Tibial nerve (tissue), 4 donors: Measurements from ENCODE around the gene CYP2A7.

Source experiments
- EP300 ChIP-seq, 2 donors: sonication (generic); formaldehyde crosslinking; IDR thresholded peaks; one replicate each; pipeline ENCODE4 v1.6.1; 2017; ENCODE audit warnings: antibody characterized with exemption in 2 of 2, mild to moderate bottlenecking in 1 of 2
- POLR2A ChIP-seq, 2 donors: fragments of 450-650 bp; IDR thresholded peaks; one replicate each; pipeline ENCODE4 v1.6.1; 2017; ENCODE audit warnings: antibody characterized with exemption in 2 of 2, mild to moderate bottlenecking in 2 of 2, moderate library complexity in 2 of 2
- TF ChIP-seq, protein P1 (sequence below), 5 experiments: fragments of 200-600 bp in 3 of 5; fragments of 450-650 bp in 2 of 5; sonication (generic) in 3 of 5; IDR thresholded peaks; one replicate each; pipeline ENCODE4 v1.5.1; 2016 to 2019; ENCODE audit warnings: antibody characterized with exemption in 5 of 5, mild to moderate bottlenecking in 3 of 5, moderate library complexity in 2 of 5

DNA sequence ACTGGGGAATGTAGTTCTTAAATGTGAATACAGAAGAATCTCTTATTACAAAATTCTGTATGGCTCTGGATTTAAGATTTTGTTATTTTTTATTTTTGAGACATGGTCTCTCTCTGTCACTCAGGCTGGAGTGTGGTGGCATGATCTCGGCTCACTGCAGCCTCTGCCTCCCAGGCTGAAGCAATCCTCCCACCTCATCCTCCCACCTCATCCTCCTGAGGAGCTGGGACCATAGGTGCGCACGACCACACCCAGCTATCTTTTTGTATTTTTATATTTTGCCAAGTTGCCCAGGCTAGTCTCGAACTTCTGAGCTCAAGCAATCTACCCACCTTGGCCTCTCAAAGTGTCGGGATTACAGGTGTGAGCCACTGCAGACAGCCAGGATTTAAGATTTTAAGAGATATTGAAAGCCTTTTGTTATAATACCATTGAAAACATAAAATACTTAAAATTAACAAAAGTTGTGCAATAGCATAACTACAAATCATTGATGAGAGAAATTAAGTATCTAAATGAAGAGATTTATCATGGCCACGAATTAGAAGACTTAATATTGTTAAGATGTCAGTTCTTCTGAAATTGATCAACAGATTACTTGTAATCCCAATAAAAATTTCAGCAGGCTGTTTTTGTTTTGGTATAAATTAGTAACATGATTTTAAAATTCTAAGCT lies 45.1 kb downstream of the CYP2A7 start:
- TF ChIP-seq POLR2A (IDR thresholded peaks at IDR 0.05), result no peak
- TF ChIP-seq, protein P1, sequence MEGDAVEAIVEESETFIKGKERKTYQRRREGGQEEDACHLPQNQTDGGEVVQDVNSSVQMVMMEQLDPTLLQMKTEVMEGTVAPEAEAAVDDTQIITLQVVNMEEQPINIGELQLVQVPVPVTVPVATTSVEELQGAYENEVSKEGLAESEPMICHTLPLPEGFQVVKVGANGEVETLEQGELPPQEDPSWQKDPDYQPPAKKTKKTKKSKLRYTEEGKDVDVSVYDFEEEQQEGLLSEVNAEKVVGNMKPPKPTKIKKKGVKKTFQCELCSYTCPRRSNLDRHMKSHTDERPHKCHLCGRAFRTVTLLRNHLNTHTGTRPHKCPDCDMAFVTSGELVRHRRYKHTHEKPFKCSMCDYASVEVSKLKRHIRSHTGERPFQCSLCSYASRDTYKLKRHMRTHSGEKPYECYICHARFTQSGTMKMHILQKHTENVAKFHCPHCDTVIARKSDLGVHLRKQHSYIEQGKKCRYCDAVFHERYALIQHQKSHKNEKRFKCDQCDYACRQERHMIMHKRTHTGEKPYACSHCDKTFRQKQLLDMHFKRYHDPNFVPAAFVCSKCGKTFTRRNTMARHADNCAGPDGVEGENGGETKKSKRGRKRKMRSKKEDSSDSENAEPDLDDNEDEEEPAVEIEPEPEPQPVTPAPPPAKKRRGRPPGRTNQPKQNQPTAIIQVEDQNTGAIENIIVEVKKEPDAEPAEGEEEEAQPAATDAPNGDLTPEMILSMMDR (IDR thresholded peaks at IDR 0.05), result no peak
- no peak for TF ChIP-seq EP300 (IDR thresholded peaks at IDR 0.05)
